HG02798 (cell line): Measurements from ENCODE around the gene ECI2.

Experiments
- ATAC-seq: cut with Tn5 transposase; IDR thresholded peaks from one replicate; pipeline ENCODE4 v1.9.1; 2021; ENCODE audit warnings: mild to moderate bottlenecking; ENCODE audit not compliant: unreplicated experiment, poor library complexity

Gene ECI2

DNA sequence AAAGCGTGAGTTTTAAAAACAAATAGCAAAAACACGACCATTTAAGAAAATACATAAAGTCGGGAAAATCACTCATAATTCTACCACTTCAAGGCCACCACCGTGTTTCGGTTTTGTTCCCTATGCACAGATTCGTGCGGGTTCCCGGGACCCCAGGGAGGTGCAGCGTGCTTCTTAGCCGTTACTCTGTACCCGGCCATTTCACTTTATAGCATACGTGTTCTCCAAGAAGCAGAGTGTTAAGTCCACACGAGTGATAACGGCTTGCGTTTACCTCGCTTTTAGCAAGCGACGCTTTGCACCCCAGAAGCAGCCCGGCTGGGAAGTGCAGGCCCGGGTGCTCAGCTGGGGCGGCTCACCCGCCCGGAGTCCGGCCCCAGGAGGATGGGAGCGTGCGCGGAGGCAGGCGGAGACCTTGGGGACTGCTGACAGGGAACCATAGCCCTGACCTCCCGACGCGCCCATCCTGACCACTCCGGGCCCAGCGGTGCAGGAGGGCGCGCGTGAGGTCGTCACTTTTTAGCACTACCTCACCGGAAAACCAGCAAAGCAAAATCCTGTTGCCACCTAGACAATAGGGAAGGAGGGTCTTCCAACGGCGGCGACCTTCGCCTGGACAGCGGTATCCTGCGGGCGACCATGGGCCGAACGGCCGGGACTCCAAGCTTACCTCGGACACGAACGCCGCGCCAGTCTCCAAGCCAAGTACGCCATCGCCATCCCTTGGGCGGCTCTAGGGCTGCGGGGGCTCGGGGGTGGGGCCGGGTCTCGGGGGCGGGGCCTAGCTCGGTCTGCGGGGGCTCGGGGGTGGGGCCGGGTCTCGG lies at the start of gene ECI2:
TSS of gene ECI2 (minus strand) at position 735 of the 824 bp plus-strand sequence. CDS start at position 720, 15 bp downstream.
- ATAC-seq, result peak; percentile 49

- no peak for ATAC-seq
Observed at GRCh38 chr6:4180652-4181255, 45.4 kb upstream of the ECI2 start.

DNA sequence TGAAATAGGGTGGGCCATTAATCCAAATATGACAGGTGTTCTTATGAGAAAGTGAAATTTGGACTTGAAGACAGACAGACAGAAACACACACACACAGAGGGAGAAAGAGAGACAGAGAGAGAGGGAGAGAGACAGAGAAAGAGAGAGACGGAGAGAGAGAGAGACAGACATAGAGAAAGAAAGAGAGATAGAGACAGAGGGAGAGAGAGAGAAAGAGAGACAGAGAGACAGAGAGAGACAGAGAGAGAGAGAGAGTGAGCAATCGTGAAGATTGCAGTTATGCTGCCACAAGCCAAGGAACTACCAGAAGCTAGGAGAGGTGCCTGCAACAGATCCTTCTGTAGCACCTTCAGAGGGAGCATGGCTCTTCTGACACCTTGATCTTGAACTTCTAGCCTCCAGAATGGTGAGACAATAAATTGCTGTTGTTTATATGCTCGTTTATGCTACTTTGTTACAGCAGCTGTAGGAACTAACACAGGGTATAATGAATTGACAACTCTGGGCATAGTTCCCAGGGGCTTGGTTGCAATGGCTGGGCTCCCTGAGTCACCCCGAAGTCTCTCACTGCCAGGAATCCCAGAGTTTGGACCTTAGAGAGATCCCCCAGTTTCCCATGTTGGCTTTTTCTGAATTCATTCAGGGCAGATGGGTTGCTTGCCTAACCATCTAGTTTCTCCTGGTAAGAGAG lies 44.7 kb upstream of the ECI2 start:
- ATAC-seq, result no peak

DNA sequence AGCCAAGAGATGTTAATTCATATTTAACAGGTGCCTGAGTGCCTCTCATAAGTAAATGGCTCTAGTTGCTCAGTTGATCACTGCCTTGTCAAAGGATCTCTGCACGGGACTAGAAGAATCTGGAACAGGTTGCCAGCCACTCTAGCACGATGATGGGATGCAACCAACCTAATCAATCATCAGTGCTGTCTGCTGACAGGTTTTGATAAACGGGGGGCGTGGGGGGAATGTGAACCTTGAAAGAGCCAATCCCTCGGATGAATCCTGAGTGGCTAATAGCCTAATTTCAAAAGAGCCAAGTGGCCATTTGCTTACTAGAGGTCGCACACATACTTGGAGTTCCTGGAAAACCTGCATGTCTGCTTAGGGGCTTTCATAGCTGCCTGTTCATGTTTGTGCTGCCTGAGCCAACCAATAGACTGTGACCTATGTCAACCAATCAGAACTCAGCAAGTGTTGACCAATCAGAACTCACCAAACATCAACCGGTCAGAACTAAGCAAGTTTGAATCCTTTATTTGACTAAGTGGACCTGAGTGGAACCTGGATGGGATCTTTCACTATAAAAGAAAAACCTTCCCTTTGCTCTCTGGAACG lies 43.5 kb upstream of the ECI2 start:
- no peak for ATAC-seq

GRCh38 chr6:4176907-4177306 lies 41.5 kb upstream of the ECI2 start:
- no peak for ATAC-seq

DNA sequence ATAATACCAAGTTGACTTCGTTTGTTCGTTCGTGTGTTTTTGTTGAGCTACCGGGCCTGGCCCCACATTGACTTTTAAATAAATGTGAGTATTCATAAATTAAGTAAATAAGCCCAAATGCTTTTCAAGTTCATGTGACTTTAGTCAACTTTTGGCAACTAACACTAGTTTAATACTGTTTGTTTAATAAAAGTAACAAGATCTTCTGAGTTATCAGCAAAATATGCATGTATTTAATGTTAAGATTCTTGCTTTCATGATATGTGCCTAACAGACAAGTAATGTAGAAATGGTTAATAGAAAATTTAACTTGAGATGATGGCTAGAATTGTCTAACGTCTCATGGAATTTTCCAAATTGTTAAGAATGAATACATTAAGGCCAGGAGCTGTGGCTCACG lies 38.7 kb upstream of the ECI2 start:
- no peak for ATAC-seq

GRCh38 chr6:4172368-4172767 lies 37.0 kb upstream of the ECI2 start:
- no peak for ATAC-seq

DNA sequence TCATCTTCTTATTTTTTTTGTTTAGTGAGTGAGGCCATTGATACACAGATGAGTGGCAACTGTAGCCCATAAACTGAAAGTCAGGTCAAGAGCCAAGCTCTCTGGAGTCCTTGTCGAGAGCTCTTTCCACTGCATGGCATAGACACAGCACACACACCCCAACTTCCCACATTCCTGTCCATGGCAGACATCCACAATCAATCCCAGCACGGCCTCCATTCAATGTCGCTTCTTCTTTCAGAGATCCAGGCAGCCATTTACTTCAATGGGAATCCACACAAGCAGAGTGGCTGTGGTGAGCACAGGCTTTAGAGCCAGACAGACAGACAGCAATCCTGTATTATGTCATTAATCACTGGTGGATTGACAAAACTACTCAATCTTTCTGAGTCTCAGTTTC lies 34.9 kb upstream of the ECI2 start:
- ATAC-seq, result no peak

- ATAC-seq, result no peak
Observed at GRCh38 chr6:4169028-4169789, 33.8 kb upstream of the ECI2 start.

DNA sequence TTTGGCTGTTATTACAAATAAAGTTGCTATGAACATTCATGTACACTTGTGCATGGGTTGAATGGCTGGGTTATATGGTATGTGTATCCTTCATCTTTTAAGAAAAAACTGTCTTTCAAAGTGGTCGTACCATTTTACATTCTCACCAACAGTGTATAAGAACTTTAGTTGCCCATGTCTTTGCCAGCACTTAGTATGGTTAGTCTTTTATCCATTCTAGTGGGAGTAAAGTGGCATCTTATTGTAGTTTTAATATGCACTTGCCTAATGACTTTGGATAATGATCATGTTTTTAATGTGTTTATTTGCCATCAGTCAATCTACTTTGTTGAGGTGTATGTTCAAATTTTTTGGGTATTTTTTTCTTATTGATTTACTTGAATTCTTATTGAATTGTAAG lies 32.5 kb upstream of the ECI2 start:
- ATAC-seq, result no peak

DNA sequence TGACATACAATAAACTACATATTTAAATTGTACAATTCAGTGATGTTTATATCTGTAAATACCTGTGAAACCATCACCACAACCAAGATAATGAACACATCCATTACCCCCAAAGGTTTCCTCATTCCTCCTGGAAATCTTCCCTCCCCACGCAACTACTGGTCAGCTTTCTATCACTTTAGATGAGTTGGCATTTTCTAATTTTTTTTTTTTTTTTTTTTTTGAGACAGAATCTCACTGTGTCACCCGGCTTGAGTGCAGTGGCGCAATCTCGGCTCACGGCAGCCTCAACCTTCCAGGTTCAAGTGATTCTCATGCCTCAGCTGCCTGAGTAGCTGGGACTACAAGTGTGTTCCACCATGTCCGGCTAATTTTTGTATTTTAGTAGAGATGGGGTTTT lies 31.7 kb upstream of the ECI2 start:
- no peak for ATAC-seq

- ATAC-seq, result no peak
Observed at GRCh38 chr6:4164456-4164855, 29.1 kb upstream of the ECI2 start.

DNA sequence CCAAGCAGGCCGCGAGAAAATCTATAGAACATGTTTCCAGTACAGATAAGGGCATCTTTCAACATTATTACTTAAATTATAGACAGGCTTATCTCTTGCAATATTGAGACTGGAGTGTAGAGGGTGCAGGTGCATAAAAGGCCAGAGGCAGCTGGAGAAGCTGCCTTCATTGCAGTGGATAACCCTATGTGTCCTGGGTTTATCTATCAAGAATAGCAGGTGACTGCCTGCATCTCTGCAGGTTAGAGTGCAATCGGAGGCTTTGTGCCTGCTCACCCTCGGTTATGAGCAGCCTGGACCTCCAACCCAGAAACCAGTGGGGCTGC lies 28.7 kb upstream of the ECI2 start:
- no peak for ATAC-seq

DNA sequence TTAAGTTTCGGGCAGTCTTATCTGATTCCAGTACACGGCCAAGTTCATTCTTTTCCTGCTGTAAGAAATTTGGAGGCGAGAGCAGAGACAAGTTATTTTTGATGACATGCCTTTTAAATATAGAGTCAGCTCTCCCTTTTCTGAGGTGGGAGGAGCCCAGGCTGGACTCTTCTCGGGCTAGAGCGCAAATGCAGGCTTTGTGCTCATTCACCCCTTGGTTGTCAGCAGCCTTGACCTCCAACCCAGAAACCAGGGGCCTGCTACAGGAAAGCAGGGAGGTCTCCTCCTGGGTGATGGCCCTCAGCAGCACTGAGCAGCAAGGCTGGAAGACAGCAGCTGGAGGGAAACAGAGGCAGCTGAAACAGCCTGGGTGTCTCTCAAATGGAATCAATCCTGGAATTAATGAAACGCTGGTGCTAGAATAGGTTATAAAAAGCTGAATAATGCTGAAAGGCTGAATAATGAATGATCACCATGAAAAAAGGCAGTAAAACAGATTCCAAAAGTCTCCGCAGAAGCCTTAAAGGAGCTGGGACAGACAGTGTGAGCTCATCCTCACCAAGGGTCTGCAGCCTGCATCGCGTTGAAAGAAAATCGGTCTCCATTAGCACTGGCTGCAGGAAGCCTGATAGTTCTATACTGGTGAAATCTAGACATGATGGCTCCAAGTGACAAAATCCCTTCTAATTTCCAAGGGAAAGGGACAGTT lies 28.2 kb upstream of the ECI2 start:
- ATAC-seq, result no peak

DNA sequence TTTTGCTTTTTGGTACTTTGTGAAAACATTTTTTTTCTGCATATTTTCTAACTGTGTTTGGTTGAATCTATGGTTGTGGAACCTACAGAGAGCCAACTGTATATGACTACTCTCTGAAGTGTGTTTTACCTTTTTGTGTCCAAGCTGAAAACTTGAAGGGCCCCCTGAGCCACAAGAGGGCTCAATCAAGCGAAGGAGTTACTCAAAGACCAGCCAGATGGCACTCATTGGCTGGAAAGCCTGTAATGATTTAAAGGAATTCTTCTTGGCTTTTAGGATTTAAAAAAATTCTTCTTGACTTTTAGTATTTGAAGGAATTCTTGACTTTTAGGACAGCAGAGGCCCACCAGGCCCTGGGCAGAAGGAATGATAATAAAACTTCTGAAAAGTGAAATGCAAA lies 27.0 kb upstream of the ECI2 start:
- ATAC-seq, result no peak

DNA sequence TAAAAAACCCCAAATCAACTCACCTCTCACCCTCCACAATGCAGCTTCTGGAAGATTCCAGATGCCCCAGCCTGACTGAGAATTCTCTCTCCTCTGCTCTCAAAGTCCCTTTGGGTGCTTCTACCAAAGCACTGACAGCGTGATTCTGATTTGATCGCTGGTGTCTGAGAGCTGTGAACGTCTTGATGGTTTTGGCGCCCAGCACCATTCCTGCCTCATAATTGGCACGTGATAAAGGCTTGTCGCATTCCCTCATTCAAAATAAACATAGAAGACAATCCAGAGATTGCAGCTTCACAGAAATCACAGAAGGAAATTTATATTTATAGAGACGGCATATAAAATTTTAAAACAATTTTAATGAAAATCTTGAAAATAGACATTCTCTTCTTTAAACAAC lies 24.1 kb upstream of the ECI2 start:
- ATAC-seq, result no peak

DNA sequence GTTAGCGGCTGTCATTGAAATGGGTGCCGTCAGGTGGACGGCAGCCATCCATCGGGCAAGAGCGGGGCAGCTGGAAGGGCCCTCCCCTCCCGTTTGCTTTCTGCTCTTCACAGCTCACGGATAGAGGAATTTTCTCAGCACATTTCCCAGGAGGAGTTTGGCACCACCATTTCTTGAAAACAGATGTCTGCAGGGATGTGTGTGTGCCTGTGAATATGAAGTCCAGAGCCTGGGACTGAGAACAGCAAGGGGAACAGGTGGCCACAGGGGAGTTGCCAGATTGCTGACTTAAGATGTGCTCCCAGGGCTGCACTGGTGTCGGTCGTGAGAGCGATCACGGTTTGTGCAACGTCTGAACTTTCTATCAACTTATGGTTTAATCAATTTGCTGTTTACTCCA lies 22.1 kb upstream of the ECI2 start:
- ATAC-seq, result no peak

DNA sequence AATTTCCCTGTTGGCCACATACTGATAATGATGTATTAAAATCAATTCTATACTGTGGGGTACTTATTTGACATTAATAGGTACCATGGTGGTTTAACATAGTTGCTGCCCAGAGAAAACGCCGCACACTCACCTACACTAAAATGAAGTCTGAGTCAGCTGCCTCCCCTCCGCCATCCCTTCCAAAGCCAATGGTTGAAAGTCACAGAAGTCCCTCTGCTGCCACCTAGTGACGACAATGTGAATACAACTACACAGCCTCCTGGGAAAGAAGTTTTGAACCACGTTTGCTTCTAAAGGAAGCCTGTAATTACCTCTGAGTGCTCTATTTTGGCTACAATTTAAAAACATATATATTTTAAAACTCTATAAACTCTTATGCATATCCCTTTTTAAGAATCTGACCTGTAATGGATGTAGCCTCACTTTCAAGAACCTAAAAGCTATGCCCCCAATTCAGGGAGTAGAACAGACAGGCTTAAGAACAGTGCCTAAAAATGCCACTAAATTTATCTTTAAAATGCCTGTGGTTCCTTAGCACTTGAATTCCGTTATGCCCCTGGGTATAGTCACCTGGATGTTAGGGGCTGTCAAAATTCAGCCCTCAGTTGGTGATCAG lies 20.6 kb upstream of the ECI2 start:
- ATAC-seq, result peak; percentile 81

DNA sequence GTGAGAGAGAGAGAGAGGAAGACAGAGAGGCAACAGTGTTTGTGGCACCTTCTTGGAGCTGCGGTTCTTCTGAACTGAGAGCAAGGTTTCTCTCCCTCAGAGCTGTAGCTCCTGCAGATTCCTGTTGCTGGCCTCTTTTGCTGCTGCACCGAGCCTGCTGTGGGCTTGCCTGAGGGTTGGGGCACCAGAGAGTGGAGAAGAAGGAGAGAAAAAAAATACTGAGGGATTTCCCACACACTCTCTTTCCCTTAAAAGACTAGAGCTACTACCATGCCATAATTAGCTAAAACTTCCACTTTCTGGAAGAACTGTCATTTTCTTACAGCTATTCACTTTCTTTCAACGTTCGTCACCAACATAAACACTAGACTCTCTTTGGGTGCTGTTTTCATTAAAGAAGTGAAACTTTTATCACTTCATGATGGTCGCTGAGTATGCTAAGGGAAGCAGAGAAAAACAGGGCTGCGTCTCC lies 18.2 kb upstream of the ECI2 start:
- peak; percentile 61 for ATAC-seq
